ENCODE measurements around the gene LNPEP. TPM values are rescaled to one million over a fixed set of nuclear protein-coding genes. Genes with fewer than 3 reads are reported as not detected.

Gene LNPEP
- total RNA-seq, 1 experiment from 2014 or later = 6.4 TPM

DNA sequence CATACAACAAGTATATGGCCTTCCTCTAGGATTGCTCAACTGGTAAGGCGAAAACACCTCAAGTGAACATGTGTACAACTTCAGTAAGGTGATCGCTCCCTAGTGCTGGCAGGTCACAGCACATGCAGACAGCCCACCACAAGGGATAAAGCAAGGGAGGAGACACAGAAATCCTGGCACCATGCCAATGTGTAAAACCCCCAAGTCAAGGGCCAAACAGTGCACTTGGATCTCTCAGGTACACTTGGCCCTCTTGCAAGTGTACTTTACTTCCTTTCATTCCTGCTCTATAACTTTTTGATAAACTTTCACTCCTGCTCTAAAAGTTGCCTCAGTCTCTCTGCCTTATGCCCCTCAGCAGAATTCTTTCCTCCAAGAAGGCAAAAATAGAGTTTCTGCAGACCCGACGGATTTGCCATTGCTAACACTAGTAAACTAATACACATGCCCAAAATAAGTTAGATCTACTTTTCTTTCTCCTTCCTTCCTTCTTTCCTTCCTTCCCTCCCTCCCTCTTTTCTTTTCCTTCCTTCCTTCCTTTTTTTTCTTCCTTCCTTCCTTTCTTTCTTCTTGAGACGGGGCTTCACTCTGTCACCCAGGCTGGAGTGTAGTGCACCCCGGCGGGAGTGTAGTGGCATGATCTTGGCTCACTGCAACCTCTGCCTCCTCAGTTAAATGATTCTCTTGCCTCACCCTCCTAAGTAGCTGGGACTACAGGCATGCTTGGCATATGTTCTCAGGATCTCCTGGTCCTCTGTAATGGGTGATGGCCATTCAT, 6.8 kb upstream of the LNPEP start:
- Mint-ChIP-seq H3K4me3 (no peak overlapping the region), H3K27me3 (ENCODE audit: low read depth) (no peaks in the 10 kb centered on the region), H3K27ac (no peak overlapping the region), H3K9me3 (no peaks in the 10 kb centered on the region), H3K36me3 (no peaks in the 10 kb centered on the region), H3K4me1 (peaks cover 12% of the 10 kb centered on the region)
- ChIA-PET POLR2A (no interaction called here), CTCF (no interaction called here)
- ATAC-seq (no peak), DNase-seq (ENCODE audit: low spot score) (no peak)
- TF ChIP-seq JUN (CRISPR knock-in tag; IDR thresholded peaks at IDR 0.05) (no peak), FOXP1 (CRISPR knock-in tag; IDR thresholded peaks at IDR 0.05; ENCODE audit: borderline replicate concordance) (no peak), CREM (CRISPR knock-in tag; IDR thresholded peaks at IDR 0.05) (no peak), ZNF396 (CRISPR knock-in tag; IDR thresholded peaks at IDR 0.05; ENCODE audit: borderline replicate concordance) (no peak), TEAD1 (CRISPR knock-in tag; IDR thresholded peaks at IDR 0.05) (no peak), NR2C2 (CRISPR knock-in tag; IDR thresholded peaks at IDR 0.05) (no peak), NFATC4 (CRISPR knock-in tag; IDR thresholded peaks at IDR 0.05) (no peak), CDX4 (CRISPR knock-in tag; IDR thresholded peaks at IDR 0.05; ENCODE audit: borderline replicate concordance) (no peak), ATF2 (CRISPR knock-in tag; IDR thresholded peaks at IDR 0.05; ENCODE audit: borderline replicate concordance, low read depth) (no peak), ZNF138 (CRISPR knock-in tag; conservative IDR thresholded peaks at IDR 0.05) (no peak)
- TF ChIP-seq, protein P1, sequence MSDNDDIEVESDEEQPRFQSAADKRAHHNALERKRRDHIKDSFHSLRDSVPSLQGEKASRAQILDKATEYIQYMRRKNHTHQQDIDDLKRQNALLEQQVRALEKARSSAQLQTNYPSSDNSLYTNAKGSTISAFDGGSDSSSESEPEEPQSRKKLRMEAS (CRISPR knock-in tag; IDR thresholded peaks at IDR 0.05) = no peak
- TF ChIP-seq, protein P2, sequence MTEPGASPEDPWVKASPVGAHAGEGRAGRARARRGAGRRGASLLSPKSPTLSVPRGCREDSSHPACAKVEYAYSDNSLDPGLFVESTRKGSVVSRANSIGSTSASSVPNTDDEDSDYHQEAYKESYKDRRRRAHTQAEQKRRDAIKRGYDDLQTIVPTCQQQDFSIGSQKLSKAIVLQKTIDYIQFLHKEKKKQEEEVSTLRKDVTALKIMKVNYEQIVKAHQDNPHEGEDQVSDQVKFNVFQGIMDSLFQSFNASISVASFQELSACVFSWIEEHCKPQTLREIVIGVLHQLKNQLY (CRISPR knock-in tag; IDR thresholded peaks at IDR 0.05) = no peak

DNA sequence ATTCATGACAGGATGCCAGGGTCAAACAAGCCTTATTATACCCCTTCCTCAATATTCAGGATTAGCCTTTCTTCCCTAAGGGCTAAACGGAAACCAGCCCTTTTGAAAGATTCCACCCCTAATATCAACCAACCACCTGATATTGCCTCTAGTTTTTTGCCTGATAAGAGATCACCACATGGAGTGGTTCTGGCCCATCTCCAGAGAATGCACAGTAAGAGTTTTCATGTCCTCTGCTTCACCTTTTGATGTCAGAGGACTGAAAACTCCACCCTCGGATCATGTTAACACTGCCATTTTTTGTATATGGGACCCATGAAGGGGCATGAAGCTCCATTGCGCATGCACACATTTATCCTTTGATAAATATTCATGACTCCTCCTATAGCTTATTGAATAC, 5.8 kb upstream of the LNPEP start:
- CTCF ChIA-PET = no interaction called here

More for the DNA sequence above, 5.8 kb upstream of the LNPEP start:
- no peak overlapping the region for H3K4me3 Mint-ChIP-seq
- no peak for TF ChIP-seq NFYB (CRISPR knock-in tag; conservative IDR thresholded peaks at IDR 0.05; ENCODE audit: low read depth)
- TF ChIP-seq EMX1 (CRISPR knock-in tag; IDR thresholded peaks at IDR 0.05) = no peak
- no peak for TF ChIP-seq RELA (CRISPR knock-in tag; IDR thresholded peaks at IDR 0.05; ENCODE audit: borderline replicate concordance)
- TF ChIP-seq E2F1 (CRISPR knock-in tag; IDR thresholded peaks at IDR 0.05) = no peak
- no peak for TF ChIP-seq AR (CRISPR knock-in tag; IDR thresholded peaks at IDR 0.05)
- TF ChIP-seq ATF1 (CRISPR knock-in tag; IDR thresholded peaks at IDR 0.05) = no peak
- TF ChIP-seq JAZF1 (CRISPR knock-in tag; IDR thresholded peaks at IDR 0.05) = no peak
- TF ChIP-seq, protein P3, sequence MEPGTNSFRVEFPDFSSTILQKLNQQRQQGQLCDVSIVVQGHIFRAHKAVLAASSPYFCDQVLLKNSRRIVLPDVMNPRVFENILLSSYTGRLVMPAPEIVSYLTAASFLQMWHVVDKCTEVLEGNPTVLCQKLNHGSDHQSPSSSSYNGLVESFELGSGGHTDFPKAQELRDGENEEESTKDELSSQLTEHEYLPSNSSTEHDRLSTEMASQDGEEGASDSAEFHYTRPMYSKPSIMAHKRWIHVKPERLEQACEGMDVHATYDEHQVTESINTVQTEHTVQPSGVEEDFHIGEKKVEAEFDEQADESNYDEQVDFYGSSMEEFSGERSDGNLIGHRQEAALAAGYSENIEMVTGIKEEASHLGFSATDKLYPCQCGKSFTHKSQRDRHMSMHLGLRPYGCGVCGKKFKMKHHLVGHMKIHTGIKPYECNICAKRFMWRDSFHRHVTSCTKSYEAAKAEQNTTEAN (CRISPR knock-in tag; IDR thresholded peaks at IDR 0.05) = no peak
- TF ChIP-seq ATF6 (CRISPR knock-in tag; IDR thresholded peaks at IDR 0.05) = no peak
- TF ChIP-seq, protein P1 (CRISPR knock-in tag; IDR thresholded peaks at IDR 0.05) = no peak
- no peak for TF ChIP-seq ZNF671 (CRISPR knock-in tag; IDR thresholded peaks at IDR 0.05)
- no peak for DNase-seq (ENCODE audit: low spot score)
- no peaks in the 10 kb centered on the region for H3K9me3 Mint-ChIP-seq
- no peaks in the 10 kb centered on the region for H3K36me3 Mint-ChIP-seq
- no peaks in the 10 kb centered on the region for H3K27me3 Mint-ChIP-seq (ENCODE audit: low read depth)
- no peak for ATAC-seq
- H3K27ac Mint-ChIP-seq = no peak overlapping the region
- H3K4me1 Mint-ChIP-seq = peaks cover 13% of the 10 kb centered on the region
- POLR2A ChIA-PET = no interaction called here

Data from WTC11 (cell line).